ENCODE results near the gene ZNF664. TPM values are rescaled to one million over a fixed set of nuclear protein-coding genes. Genes with fewer than 3 reads are reported as not detected.

Gene ZNF664
- polyA plus RNA-seq, 1 experiment = 66.6 TPM

- Histone ChIP-seq H3K9me3 (ENCODE audit: control insufficient read depth, insufficient read depth, low read length) (peaks cover 18% of the 10 kb centered on the region), H3K27ac (ENCODE audit: low read depth, low read length) (no peak overlapping the region), H3K4me3 (ENCODE audit: low read depth, low read length) (no peak overlapping the region), H3K27me3 (ENCODE audit: control insufficient read depth, insufficient read depth, low read length) (no peaks in the 10 kb centered on the region)
- ChIA-PET CTCF (interaction anchor here (1.3 to 1.6 kb wide), 2 partner anchors 8 to 12 kb away, joined by 4 to 8 read pairs; no protein-coding TSS in a partner anchor), POLR2A (no interaction called here)
- TF ChIP-seq, protein P1, sequence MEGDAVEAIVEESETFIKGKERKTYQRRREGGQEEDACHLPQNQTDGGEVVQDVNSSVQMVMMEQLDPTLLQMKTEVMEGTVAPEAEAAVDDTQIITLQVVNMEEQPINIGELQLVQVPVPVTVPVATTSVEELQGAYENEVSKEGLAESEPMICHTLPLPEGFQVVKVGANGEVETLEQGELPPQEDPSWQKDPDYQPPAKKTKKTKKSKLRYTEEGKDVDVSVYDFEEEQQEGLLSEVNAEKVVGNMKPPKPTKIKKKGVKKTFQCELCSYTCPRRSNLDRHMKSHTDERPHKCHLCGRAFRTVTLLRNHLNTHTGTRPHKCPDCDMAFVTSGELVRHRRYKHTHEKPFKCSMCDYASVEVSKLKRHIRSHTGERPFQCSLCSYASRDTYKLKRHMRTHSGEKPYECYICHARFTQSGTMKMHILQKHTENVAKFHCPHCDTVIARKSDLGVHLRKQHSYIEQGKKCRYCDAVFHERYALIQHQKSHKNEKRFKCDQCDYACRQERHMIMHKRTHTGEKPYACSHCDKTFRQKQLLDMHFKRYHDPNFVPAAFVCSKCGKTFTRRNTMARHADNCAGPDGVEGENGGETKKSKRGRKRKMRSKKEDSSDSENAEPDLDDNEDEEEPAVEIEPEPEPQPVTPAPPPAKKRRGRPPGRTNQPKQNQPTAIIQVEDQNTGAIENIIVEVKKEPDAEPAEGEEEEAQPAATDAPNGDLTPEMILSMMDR (IDR thresholded peaks at IDR 0.05; ENCODE audit: low read depth, low read length) = no peak
- DNase-seq (ENCODE audit: low read depth, low spot score) = no peak
Measured at GRCh38 chr12:124044809-124045321, 71.8 kb downstream of the ZNF664 start.

DNA sequence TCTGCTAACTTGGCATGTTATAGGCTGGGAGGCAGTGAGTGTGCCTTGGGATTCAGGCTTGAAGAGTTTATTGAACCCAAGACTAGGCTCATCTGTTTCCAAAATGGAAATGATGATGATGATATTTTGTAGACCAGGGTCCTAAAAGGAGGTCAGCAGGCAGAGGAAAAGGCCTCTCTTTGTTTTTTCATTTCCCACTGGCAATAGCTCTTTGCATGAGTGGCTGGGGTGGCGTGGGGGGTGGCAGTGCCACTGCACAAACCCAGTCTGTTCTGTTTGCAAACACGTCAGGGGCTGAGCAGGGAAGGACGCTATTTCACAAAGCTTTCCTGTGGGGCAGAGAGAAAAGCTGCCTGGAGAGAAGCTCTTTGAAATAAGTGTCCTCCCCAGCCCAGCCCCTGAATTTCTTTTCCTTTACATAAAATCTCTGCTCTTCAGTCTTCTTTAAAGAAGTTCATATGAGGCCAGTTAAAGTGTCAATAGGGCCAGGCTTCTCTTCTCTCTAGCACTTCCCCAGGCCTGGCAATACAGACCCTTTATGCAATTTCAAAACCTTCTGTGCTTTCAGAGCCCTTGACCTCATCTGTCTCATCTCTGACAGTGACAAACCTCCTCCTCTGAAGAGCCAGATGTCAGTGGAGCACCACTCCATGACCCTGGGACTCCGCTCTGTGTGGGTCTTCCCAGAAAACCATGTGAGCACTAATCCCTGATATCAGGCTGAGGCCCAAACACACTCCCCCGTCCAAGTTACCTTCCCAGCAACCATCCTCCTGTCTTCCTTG, 72.8 kb downstream of the ZNF664 start:
- H3K27ac ChIP-seq (ENCODE audit: low read depth, low read length) = no peak overlapping the region
- H3K4me3 ChIP-seq (ENCODE audit: low read depth, low read length) = no peak overlapping the region
- DNase-seq (ENCODE audit: low read depth, low spot score) = no peak
- no peaks in the 10 kb centered on the region for H3K27me3 ChIP-seq (ENCODE audit: control insufficient read depth, insufficient read depth, low read length)
- ChIA-PET CTCF (interaction anchor here (1.3 kb wide), 1 partner anchor 7 kb away, joined by 4 read pairs; no protein-coding TSS in a partner anchor), POLR2A (no interaction called here)
- H3K9me3 ChIP-seq (ENCODE audit: control insufficient read depth, insufficient read depth, low read length) = peaks cover 18% of the 10 kb centered on the region
- TF ChIP-seq, protein P1 (IDR thresholded peaks at IDR 0.05; ENCODE audit: low read depth, low read length) = no peak

GRCh38 chr12:124046456-124046740, 73.4 kb downstream of the ZNF664 start:
- POLR2A ChIA-PET = no interaction called here

GRCh38 chr12:124047045-124047566, 74.1 kb downstream of the ZNF664 start:
- TF ChIP-seq, protein P1 (IDR thresholded peaks at IDR 0.05; ENCODE audit: low read depth, low read length) = no peak
- CTCF ChIA-PET = interaction anchor here (2.0 kb wide), 1 partner anchor 15 kb away, joined by 11 read pairs; no protein-coding TSS in a partner anchor
- H3K9me3 ChIP-seq (ENCODE audit: control insufficient read depth, insufficient read depth, low read length) = peaks cover 18% of the 10 kb centered on the region
- H3K27me3 ChIP-seq (ENCODE audit: control insufficient read depth, insufficient read depth, low read length) = no peaks in the 10 kb centered on the region
- H3K27ac ChIP-seq (ENCODE audit: low read depth, low read length) = no peak overlapping the region
- DNase-seq (ENCODE audit: low read depth, low spot score) = no peak
- H3K4me3 ChIP-seq (ENCODE audit: low read depth, low read length) = no peak overlapping the region
- POLR2A ChIA-PET = no interaction called here

More at GRCh38 chr12:124046456-124046740, 73.4 kb downstream of the ZNF664 start:
- Histone ChIP-seq H3K4me3 (ENCODE audit: low read depth, low read length) (no peak overlapping the region), H3K9me3 (ENCODE audit: control insufficient read depth, insufficient read depth, low read length) (peaks cover 18% of the 10 kb centered on the region), H3K27me3 (ENCODE audit: control insufficient read depth, insufficient read depth, low read length) (no peaks in the 10 kb centered on the region), H3K27ac (ENCODE audit: low read depth, low read length) (no peak overlapping the region)
- TF ChIP-seq, protein P1 (IDR thresholded peaks at IDR 0.05; ENCODE audit: low read depth, low read length) = no peak
- DNase-seq (ENCODE audit: low read depth, low spot score) = no peak
- CTCF ChIA-PET = interaction anchor here (2.0 kb wide), 1 partner anchor 14 kb away, joined by 11 read pairs; no protein-coding TSS in a partner anchor

Data from AG04450 (cell line).